D721Med (cell line): Measurements from ENCODE around the gene CCDC32.

Source experiments
- DNase-seq: peaks from one replicate; pipeline ENCODE4 v3.0.0; 2011; ENCODE audit warnings: low spot score; ENCODE audit not compliant: insufficient read length
- FAIRE-seq: peaks from 2 replicates; lab custom pipeline; 2011; peaks lifted over from hg19 to GRCh38; lab: Jason Lieb, UNC
- TF ChIP-seq, protein P1 (sequence below): IDR thresholded peaks from 2 replicates; pipeline ENCODE4 v1.5.1; 2012; ENCODE audit warnings: mild to moderate bottlenecking, control low read depth; ENCODE audit not compliant: insufficient read depth; ENCODE audit errors: missing control alignments

The CCDC32 gene

DNA sequence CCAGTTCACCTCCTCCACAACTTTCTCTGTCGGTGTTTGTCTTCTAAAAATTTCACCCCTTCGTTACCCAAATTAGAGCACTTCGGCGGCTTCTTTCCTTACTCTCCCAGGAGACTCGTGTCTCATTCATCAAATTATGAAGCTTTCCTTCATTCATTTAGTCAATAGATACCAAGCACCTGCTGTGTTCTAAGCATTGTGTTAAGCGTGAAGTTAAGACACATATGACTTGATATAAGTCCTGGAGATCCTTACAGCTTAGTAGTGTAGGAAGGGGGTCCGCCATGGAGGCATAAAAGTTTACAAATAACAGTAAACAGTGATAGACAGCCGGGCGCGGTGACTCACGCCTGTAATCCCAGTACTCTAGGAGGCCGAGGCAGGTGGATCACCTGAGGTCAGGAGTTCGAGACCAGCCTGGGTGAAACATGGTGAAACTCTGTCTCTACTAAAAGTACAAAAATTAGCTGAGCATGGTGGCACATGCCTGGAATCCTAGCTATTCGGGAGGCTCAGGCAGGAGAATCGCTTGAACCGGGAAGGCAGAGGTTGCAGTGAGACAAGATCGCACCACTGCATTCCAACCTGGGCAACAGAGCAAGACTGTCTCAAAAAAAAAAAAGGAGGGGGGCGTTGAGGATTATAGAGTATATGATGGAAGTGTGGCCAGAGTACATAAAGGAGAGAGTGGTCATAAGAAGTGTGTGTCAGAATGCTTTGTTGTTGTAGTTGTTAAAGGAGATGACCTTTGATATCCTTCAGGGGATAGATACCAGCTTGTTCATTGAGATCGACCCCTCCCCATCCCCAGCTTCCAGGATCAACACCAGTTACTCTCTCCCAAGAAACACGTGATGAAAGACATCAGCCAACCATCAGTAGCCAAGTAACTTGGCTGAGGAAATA lies 744 bp upstream of the CCDC32 start:
- TF ChIP-seq, protein P1, sequence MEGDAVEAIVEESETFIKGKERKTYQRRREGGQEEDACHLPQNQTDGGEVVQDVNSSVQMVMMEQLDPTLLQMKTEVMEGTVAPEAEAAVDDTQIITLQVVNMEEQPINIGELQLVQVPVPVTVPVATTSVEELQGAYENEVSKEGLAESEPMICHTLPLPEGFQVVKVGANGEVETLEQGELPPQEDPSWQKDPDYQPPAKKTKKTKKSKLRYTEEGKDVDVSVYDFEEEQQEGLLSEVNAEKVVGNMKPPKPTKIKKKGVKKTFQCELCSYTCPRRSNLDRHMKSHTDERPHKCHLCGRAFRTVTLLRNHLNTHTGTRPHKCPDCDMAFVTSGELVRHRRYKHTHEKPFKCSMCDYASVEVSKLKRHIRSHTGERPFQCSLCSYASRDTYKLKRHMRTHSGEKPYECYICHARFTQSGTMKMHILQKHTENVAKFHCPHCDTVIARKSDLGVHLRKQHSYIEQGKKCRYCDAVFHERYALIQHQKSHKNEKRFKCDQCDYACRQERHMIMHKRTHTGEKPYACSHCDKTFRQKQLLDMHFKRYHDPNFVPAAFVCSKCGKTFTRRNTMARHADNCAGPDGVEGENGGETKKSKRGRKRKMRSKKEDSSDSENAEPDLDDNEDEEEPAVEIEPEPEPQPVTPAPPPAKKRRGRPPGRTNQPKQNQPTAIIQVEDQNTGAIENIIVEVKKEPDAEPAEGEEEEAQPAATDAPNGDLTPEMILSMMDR, result no peak
- FAIRE-seq, result no peak
- no peak for DNase-seq

DNA sequence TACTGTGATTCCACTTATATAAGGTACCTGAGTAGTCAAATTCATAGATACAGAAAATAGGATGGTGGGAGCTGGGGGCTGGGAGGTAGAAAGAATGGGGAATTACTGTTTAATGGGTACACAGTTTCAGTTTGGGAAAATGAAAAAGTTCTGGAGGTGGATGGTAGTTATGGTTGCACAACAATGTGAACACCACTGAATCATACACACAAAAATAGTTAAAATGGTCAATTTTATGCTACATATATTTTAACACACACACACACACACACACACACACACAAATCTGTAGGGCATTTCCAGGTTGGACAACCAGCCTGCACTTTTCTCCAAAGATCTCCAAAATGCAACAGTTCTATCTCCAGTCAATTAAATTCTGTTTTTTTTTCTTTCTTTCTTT lies 1.4 kb downstream of the CCDC32 start:
- DNase-seq (no peak), FAIRE-seq (no peak)
- TF ChIP-seq, protein P1, result no peak

DNA sequence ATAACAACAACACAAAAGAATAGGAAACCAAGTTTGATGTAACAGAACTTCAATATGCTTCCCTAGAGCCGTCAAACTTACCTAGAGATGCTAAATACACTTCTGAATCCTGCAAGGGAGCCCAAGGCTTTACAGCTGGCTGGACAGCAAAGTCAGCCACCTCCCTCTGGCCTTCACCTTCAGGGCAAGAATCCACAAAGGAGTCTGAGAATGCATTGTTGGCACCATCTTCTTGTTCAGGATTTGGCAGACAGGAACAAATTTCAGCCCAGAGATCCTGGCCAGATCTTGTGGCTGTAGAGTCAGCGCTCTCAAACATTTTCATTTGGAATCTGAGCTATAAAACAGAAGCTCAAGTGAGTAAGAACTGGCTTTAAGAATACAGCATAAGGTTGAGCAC lies 2.2 kb downstream of the CCDC32 start:
- DNase-seq (no peak), FAIRE-seq (no peak)
- TF ChIP-seq, protein P1, result no peak

DNA sequence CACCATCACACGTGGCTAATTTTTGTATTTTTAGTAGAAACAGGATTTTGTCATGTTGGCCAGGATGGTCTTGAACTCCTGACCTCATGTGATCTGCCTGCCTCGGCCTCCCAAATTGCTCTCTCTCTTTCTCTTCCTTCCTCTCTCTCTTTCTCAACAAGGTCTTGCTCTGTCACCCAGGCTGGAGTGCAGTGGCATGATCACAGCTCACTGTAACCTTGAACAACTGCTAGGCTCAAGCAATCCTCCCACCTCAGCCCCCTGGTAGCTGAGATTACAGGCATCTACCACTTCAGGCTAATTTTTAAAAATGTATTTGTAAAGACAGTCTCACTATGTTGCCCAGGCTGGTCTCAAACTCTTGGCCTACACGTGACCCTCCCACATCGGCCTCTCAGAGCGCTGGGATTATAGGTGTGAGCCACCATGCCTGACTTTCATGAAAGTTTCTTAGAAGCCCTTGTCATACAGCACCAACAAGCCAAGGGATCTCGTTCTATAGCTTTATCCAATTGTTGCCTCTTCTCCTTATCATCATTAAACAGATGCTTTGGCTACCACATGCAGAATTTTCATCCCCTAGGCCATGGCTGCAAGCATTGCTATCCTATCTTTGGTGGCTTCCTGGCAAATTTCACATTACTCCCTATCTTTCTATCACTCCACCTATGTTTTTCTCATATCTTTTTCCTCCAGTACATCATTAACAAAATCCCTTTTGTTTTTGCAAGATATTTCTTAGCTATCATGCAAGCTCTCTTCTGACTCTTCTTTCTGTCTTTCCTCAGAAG lies 5.7 kb downstream of the CCDC32 start:
- no peak for FAIRE-seq
- TF ChIP-seq, protein P1, result no peak
- DNase-seq, result no peak

DNA sequence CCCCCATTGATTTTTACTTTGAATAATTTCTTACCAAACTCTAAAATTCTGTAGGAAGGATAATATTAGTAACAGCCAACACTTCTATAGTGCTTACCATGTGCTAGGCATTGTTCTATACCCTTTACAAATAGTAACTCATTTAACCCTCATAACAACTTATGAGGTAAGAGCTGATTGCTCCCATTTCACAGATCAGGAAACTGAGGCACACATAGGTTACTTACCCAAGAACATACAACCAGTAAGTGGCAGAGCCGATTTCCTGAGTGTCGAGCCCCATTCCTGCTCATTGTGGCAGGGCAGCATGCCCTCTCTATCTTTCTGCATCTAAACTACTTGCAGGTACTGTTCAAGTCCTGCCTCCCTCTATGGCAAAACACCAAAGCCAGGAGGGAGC lies 9.0 kb downstream of the CCDC32 start:
- FAIRE-seq (no peak), DNase-seq (no peak)
- TF ChIP-seq, protein P1, result no peak

DNA sequence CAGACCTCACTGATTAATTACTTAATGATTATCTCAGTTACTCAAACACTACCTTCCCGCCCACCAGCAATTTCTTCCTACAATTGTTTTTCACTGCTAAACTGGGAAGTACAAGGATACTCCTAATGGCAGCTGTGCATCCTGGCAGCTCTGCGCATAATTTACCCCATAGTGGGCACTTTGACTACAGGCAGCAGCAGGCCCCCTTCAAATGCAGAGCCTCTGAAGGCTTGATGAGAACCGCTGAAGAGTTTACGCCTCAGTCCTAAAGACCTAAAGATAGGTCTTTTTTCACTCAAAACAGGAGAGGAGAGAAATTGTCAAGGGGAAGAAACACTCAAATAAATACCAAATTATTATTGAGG lies 10.7 kb downstream of the CCDC32 start:
- no peak for FAIRE-seq
- DNase-seq, result no peak
- TF ChIP-seq, protein P1, result no peak
